Ishikawa (cell line): ENCODE data around the gene CYP24A1.

Experiments
- CEBPB ChIP-seq: IDR thresholded peaks from 2 replicates; pipeline ENCODE4 v1.6.1; 2012
- CREB1 ChIP-seq: IDR thresholded peaks from 2 replicates; pipeline ENCODE4 v1.6.1; 2012; ENCODE audit warnings: low read depth
- EGR1 ChIP-seq: IDR thresholded peaks from 2 replicates; pipeline ENCODE4 v1.6.1; 2012
- EP300 ChIP-seq: IDR thresholded peaks from 2 replicates; pipeline ENCODE4 v1.6.1; 2012; ENCODE audit warnings: borderline replicate concordance
- FOXM1 ChIP-seq: IDR thresholded peaks from 2 replicates; pipeline ENCODE4 v1.6.1; 2012; ENCODE audit warnings: low read depth, borderline replicate concordance
- NFIC ChIP-seq: IDR thresholded peaks from 2 replicates; pipeline ENCODE4 v1.6.1; 2012
- RAD21 ChIP-seq: IDR thresholded peaks from 2 replicates; pipeline ENCODE4 v1.6.1; 2012; ENCODE audit warnings: low read depth
- TAF1 ChIP-seq: IDR thresholded peaks from 2 replicates; pipeline ENCODE4 v1.6.1; 2012; ENCODE audit warnings: low read depth, mild to moderate bottlenecking
- TEAD4 ChIP-seq: IDR thresholded peaks from 2 replicates; pipeline ENCODE4 v1.6.1; 2012
- YY1 ChIP-seq: IDR thresholded peaks from 2 replicates; pipeline ENCODE4 v1.6.1; 2012; ENCODE audit warnings: low read depth
- ZBTB7A ChIP-seq: IDR thresholded peaks from 2 replicates; pipeline ENCODE4 v1.6.1; 2012; ENCODE audit warnings: low read depth
- TF ChIP-seq, protein P1 (sequence below): IDR thresholded peaks from 2 replicates; pipeline ENCODE4 v1.6.1; 2012
- TF ChIP-seq, protein P2 (sequence below): IDR thresholded peaks from 2 replicates; pipeline ENCODE4 v1.6.1; 2012
- TF ChIP-seq, protein P3 (sequence below): IDR thresholded peaks from 2 replicates; pipeline ENCODE4 v1.6.1; 2012; ENCODE audit warnings: low read depth, mild to moderate bottlenecking

DNA sequence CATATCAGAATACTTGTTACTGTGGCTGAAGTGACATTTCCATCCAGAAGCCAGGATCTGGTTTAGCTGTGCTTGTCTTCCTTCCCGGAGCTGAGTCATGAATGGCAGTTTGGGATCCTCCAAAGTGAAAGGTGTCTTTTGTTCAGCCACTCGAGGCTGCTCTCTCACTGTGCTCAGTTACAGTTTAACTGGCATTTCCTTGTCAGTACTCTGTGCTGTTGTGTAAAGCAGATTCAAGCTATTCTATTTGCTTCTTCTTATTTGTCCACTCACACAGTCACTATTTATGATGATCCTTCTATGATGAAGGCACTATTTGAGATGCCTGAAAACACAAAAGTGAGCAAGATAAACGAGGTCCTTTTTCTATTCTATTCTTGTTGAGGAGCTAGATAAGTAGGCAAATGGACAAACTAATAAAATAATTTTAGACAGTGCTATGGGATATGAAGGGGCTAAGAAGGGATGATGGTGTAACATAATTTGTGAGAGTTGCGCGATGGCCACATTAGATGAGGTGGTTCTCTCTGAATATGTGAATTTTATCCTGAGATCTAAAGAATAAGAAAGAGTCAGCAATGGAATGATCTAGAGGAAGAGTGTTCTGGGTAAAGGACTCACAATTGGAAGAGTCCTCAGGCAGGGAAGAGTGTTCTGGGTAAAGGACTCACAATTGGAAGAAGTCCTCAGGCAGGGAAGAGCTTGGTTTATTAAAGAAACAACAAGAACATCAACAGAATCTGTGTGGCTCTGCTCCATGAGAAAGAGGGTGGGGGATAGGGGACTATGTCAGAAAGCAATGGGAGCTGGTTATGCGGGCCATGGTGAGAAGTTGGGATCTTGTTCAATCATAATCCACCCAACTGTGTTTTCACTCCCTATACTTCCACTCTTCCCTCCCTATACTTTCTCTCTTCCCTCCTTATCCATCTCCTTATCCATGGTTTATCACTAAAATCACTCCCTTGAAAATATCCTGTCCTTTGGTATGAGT is 40.1 kb downstream of the CYP24A1 start:
- TF ChIP-seq RAD21, result no peak
- TF ChIP-seq CEBPB, result no peak
- no peak for TF ChIP-seq EGR1
- TF ChIP-seq, protein P1, sequence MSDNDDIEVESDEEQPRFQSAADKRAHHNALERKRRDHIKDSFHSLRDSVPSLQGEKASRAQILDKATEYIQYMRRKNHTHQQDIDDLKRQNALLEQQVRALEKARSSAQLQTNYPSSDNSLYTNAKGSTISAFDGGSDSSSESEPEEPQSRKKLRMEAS, result no peak
- TF ChIP-seq, protein P2, sequence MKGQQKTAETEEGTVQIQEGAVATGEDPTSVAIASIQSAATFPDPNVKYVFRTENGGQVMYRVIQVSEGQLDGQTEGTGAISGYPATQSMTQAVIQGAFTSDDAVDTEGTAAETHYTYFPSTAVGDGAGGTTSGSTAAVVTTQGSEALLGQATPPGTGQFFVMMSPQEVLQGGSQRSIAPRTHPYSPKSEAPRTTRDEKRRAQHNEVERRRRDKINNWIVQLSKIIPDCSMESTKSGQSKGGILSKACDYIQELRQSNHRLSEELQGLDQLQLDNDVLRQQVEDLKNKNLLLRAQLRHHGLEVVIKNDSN, result no peak
- TF ChIP-seq, protein P3, sequence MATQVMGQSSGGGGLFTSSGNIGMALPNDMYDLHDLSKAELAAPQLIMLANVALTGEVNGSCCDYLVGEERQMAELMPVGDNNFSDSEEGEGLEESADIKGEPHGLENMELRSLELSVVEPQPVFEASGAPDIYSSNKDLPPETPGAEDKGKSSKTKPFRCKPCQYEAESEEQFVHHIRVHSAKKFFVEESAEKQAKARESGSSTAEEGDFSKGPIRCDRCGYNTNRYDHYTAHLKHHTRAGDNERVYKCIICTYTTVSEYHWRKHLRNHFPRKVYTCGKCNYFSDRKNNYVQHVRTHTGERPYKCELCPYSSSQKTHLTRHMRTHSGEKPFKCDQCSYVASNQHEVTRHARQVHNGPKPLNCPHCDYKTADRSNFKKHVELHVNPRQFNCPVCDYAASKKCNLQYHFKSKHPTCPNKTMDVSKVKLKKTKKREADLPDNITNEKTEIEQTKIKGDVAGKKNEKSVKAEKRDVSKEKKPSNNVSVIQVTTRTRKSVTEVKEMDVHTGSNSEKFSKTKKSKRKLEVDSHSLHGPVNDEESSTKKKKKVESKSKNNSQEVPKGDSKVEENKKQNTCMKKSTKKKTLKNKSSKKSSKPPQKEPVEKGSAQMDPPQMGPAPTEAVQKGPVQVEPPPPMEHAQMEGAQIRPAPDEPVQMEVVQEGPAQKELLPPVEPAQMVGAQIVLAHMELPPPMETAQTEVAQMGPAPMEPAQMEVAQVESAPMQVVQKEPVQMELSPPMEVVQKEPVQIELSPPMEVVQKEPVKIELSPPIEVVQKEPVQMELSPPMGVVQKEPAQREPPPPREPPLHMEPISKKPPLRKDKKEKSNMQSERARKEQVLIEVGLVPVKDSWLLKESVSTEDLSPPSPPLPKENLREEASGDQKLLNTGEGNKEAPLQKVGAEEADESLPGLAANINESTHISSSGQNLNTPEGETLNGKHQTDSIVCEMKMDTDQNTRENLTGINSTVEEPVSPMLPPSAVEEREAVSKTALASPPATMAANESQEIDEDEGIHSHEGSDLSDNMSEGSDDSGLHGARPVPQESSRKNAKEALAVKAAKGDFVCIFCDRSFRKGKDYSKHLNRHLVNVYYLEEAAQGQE, result no peak
- TF ChIP-seq FOXM1, result no peak
- no peak for TF ChIP-seq TAF1
- no peak for TF ChIP-seq YY1
- no peak for TF ChIP-seq TEAD4
- TF ChIP-seq EP300, result no peak
- no peak for TF ChIP-seq NFIC
- no peak for TF ChIP-seq ZBTB7A
- TF ChIP-seq CREB1, result no peak
